ENCODE results near the gene SRRM5. TPM values are rescaled to one million over a fixed set of nuclear protein-coding genes. Genes with fewer than 3 reads are reported as not detected.

SRRM5 gene
- total RNA-seq, 1 donor = under 0.01 TPM

DNA sequence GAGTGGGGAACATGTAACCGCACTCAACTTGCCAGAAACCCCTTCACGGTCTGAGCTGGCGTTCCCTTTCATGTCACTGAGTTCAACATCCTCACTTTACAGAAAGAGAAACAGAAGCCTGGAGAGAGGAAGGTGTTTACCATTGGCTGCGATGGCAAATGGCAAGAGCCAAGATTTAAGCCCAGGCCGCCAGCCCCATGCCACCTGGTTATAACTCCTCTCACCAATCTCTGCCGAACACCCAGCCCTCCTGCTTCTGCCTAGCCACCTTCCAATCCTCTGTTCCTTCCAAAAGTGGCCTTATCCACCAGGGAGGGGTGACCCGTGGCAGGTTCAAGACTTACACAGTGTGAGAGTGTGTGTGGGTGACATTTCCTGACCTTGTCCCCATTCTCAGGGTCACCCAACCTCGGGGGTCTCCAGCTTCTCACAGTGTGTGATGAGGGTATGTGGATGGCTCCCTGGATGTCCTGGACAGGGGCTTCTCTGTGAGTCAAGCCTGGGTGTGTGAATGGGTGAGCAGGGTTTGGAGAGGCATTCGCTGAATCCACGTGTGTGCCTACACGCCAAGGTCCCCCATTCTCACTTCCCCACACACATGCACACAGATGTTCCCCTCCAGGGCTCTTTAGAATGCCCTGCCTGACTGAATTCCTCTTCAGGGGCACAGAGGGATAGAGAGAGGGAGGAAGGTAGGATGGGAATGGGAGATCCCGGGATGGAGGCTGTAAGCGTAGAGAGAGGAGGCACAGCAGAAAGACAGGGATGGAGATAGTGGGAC is 26.5 kb downstream of the SRRM5 start:
- no peak for DNase-seq (ENCODE audit: low read depth)
- TF ChIP-seq, protein P1, sequence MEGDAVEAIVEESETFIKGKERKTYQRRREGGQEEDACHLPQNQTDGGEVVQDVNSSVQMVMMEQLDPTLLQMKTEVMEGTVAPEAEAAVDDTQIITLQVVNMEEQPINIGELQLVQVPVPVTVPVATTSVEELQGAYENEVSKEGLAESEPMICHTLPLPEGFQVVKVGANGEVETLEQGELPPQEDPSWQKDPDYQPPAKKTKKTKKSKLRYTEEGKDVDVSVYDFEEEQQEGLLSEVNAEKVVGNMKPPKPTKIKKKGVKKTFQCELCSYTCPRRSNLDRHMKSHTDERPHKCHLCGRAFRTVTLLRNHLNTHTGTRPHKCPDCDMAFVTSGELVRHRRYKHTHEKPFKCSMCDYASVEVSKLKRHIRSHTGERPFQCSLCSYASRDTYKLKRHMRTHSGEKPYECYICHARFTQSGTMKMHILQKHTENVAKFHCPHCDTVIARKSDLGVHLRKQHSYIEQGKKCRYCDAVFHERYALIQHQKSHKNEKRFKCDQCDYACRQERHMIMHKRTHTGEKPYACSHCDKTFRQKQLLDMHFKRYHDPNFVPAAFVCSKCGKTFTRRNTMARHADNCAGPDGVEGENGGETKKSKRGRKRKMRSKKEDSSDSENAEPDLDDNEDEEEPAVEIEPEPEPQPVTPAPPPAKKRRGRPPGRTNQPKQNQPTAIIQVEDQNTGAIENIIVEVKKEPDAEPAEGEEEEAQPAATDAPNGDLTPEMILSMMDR (IDR thresholded peaks at IDR 0.05; ENCODE audit: insufficient read depth, low read depth, low read length) = no peak
- no peak overlapping the region for H3K4me3 ChIP-seq (ENCODE audit: low read depth, low read length)

DNA sequence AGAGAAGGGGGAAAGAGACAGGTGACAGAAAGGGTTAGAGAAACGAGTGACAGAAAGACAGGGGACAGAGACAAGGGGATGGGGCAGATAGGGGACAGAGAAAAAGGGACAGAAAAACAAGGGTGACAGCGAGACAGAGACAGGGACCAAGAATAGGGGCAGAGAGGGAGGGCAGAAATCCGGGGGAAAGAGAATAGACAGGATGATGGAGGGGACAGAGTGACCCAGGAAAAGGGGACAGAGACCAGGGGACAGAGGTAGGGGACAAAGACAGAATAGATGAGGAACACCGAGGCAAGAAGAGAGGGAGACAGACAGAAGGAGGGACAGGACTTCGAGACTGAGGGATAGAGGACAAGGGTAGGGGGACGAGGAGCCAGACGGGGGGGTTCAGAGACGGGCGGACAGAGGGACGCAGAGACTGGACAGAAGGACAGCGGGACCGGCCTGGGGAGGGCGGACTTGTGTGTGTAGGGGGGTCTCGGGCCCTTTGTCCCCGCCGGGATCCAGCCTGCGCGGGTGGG is 27.2 kb downstream of the SRRM5 start:
- TF ChIP-seq, protein P1 (IDR thresholded peaks at IDR 0.05; ENCODE audit: insufficient read depth, low read depth, low read length) = no peak
- peak overlapping the region; percentile 35 for H3K4me3 ChIP-seq (ENCODE audit: low read depth, low read length)
- DNase-seq (ENCODE audit: low read depth) = no peak

DNA sequence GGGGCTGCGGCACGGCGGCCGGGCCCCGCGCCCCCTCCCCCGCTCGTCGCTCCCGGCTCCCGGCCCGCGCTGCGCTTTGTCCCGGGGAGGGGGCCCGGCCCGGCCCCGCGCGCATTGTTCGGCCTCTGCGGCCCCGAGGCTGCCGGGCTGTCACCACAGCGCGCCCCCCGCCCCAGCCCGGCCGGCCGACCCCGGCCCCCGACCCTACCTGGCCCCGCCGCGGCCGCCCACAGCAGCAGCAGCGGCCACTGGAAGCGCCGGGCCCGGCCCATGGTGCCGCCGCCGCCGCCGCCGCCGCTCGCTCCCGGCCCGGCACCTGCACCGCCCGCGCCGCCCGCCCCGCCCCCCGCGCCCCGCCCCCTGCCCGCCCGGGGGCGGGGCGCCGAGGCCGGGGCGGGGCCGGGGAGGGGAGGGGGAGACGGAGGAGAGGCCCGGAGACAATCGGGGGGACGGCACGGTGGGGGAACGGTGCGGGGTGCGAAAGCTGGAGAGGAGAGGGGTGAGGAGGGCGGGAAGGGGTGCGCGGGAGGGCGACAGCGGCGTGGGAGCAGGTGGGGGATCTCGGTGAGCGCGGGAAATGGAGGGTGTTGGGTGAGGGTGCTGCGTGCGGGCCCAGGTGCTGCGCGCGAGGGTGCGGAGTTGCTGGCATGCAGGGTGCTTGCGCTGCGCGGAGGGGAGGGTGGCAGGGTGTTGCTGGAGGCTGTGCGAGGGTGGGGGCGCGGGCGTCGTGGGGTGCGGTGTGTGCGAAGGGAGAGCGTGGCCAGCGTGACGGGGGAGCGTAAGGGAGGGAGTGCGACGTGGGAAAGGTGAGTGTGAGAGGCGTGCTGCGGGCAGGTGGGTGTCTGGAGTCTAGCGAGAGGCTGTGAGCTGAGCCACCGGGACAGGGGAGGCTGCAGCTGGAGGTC is 27.9 kb downstream of the SRRM5 start, which contains the start of gene CADM4:
Gene CADM4 (minus strand): TSS at position 332 of the 905 bp plus-strand sequence. CDS start 60 bp downstream, at position 272.
- no peak for DNase-seq (ENCODE audit: low read depth)
- H3K4me3 ChIP-seq (ENCODE audit: low read depth, low read length) = peak within 1 kb of the TSS; percentile 62
- TF ChIP-seq, protein P1 (IDR thresholded peaks at IDR 0.05; ENCODE audit: insufficient read depth, low read depth, low read length) = no peak

DNA sequence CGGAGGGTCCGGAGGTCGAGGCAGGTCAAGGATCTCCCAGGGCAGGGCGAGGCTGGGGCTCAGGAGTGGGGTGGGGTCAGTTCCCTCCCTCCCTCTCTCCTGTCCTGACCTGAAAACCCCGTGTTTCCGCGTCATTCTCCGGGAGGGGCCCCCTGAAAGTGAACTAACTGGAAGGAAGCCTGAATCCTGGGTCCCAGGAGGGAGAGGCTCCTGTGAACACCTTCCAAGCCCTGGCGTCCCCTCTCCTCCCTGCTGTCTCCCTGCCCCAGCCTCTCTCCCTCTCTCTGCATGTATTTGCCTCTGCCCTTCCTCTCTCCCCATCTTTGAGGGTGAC is 28.5 kb downstream of the SRRM5 start:
- no peak for DNase-seq (ENCODE audit: low read depth)
- peak overlapping the region; percentile 62 for H3K4me3 ChIP-seq (ENCODE audit: low read depth, low read length)
- TF ChIP-seq, protein P1 (IDR thresholded peaks at IDR 0.05; ENCODE audit: insufficient read depth, low read depth, low read length) = no peak

DNA sequence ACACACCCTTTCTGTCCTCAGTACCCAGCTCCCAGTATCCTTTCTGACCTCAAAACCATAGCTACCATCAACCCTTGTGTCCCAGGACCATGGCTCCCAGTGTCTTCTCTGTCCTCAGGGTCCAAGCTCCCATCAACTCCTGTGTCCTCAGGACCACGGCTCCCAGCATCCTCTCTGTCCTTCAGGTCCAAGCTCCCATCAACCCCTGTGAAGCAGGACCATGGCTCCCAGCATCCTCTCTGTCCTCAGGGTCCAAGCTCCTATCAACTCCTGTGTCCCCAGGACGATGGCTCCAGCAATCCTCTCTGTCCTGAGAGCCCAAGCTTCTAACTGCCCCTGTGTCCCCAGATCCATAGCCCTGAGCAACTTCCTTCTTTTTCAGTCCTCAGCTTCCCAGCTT is 29.4 kb downstream of the SRRM5 start:
- TF ChIP-seq, protein P1 (IDR thresholded peaks at IDR 0.05; ENCODE audit: insufficient read depth, low read depth, low read length) = no peak
- DNase-seq (ENCODE audit: low read depth) = no peak
- no peak overlapping the region for H3K4me3 ChIP-seq (ENCODE audit: low read depth, low read length)

DNA sequence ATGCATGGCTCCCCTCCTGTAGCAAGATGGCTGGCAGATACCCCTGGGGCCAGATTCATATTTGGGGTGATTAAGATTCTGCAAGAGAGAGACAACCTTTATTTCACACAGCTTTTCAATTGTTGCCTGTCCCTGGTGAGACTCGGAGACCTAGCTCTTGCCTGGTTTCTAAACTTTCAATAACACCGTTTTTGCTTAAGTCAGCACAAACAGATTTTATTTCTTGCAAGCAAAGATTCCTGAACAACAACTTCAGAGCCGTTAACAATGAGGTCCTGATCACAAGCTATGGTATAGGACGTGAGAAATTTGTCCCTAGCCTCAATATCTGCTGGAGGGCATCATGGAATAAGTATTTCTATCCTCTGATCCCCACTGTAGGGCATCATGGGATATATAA is 30.6 kb downstream of the SRRM5 start:
- no peak overlapping the region for H3K4me3 ChIP-seq (ENCODE audit: low read depth, low read length)
- TF ChIP-seq, protein P1 (IDR thresholded peaks at IDR 0.05; ENCODE audit: insufficient read depth, low read depth, low read length) = no peak

More for the DNA sequence above, 30.6 kb downstream of the SRRM5 start:
- DNase-seq (ENCODE audit: low read depth) = no peak
